Glutamatergic neuron (in vitro differentiated cells): ENCODE results near the gene MYD88. TPM values are rescaled to one million over a fixed set of nuclear protein-coding genes. Genes with fewer than 3 reads are reported as not detected.

Source experiments
- DNase-seq: peaks from one replicate; pipeline ENCODE4 v3.0.0; 2022
- H3K27ac Mint-ChIP-seq: one replicate; pipeline ENCODE4 v1.8.0; 2020; ENCODE audit warnings: mild to moderate bottlenecking, mixed read lengths, inconsistent platforms; ENCODE audit not compliant: unreplicated experiment
- H3K27me3 Mint-ChIP-seq: one replicate; pipeline ENCODE4 v1.8.0; 2020; ENCODE audit warnings: mild to moderate bottlenecking, moderate library complexity, mixed read lengths, inconsistent platforms; ENCODE audit not compliant: unreplicated experiment
- H3K36me3 Mint-ChIP-seq: one replicate; pipeline ENCODE4 v1.8.0; 2020; ENCODE audit warnings: mild to moderate bottlenecking, mixed read lengths, inconsistent platforms; ENCODE audit not compliant: unreplicated experiment
- H3K4me1 Mint-ChIP-seq: one replicate; pipeline ENCODE4 v1.8.0; 2020; ENCODE audit warnings: mild to moderate bottlenecking, low read depth, mixed read lengths, inconsistent platforms; ENCODE audit not compliant: unreplicated experiment
- H3K4me3 Mint-ChIP-seq: one replicate; pipeline ENCODE4 v1.8.0; 2020; ENCODE audit warnings: mild to moderate bottlenecking, mixed read lengths, inconsistent platforms; ENCODE audit not compliant: unreplicated experiment
- H3K9me3 Mint-ChIP-seq: one replicate; pipeline ENCODE4 v1.8.0; 2020; ENCODE audit warnings: mild to moderate bottlenecking, moderate library complexity, mixed read lengths, inconsistent platforms; ENCODE audit not compliant: unreplicated experiment
- CTCF ChIP-seq: fragments of 200-600 bp; sonication (generic); IDR thresholded peaks from one replicate; pipeline ENCODE4 v1.5.0; 2021; ENCODE audit not compliant: partially characterized antibody, unreplicated experiment
- total RNA-seq: library from RNA; stranded (reverse); fragmentation: NEBNext Ultra II Directional; extraction: Animal tissue kit (Norgen Biotek cat#: 25700); gene quantifications from one replicate; pipeline ENCODE4 v1.2.1, GENCODE V29; 2021; ENCODE audit not compliant: unreplicated experiment

Gene MYD88
- total RNA-seq, 1 donor from 2014 or later: 58.0 TPM

- H3K27ac Mint-ChIP-seq: no peak overlapping the region
- H3K36me3 Mint-ChIP-seq: peaks cover 4% of the 10 kb centered on the region
- no peak for TF ChIP-seq CTCF
- no peak for DNase-seq
- H3K4me1 Mint-ChIP-seq: peaks cover 5% of the 10 kb centered on the region
- no peak overlapping the region for H3K4me3 Mint-ChIP-seq
- H3K9me3 Mint-ChIP-seq: peaks cover 7% of the 10 kb centered on the region
- H3K27me3 Mint-ChIP-seq: no peaks in the 10 kb centered on the region
Observed at GRCh38 chr3:38100498-38100897, 38.0 kb upstream of the MYD88 start.

- Mint-ChIP-seq H3K9me3 (peaks cover 9% of the 10 kb centered on the region), H3K4me1 (peaks cover 5% of the 10 kb centered on the region), H3K27ac (no peak overlapping the region), H3K36me3 (peaks cover 8% of the 10 kb centered on the region), H3K4me3 (no peak overlapping the region), H3K27me3 (no peaks in the 10 kb centered on the region)
- TF ChIP-seq CTCF: no peak
- DNase-seq: no peak
Observed at GRCh38 chr3:38101811-38102443, 36.5 kb upstream of the MYD88 start.

- Mint-ChIP-seq H3K4me3 (no peak overlapping the region), H3K4me1 (peaks cover 5% of the 10 kb centered on the region), H3K27ac (no peak overlapping the region), H3K27me3 (no peaks in the 10 kb centered on the region), H3K36me3 (peaks cover 8% of the 10 kb centered on the region), H3K9me3 (peaks cover 10% of the 10 kb centered on the region)
- no peak for TF ChIP-seq CTCF
- no peak for DNase-seq
Observed at GRCh38 chr3:38102444-38102814, 36.0 kb upstream of the MYD88 start.

- H3K9me3 Mint-ChIP-seq: peaks cover 7% of the 10 kb centered on the region
- no peak overlapping the region for H3K27ac Mint-ChIP-seq
- no peak for DNase-seq
- H3K4me3 Mint-ChIP-seq: no peak overlapping the region
- TF ChIP-seq CTCF: no peak
- H3K36me3 Mint-ChIP-seq: peaks cover 8% of the 10 kb centered on the region
- H3K4me1 Mint-ChIP-seq: no peaks in the 10 kb centered on the region
- no peaks in the 10 kb centered on the region for H3K27me3 Mint-ChIP-seq
Observed at GRCh38 chr3:38105525-38105924, 32.9 kb upstream of the MYD88 start.

- Mint-ChIP-seq H3K27me3 (peaks cover 2% of the 10 kb centered on the region), H3K36me3 (peaks cover 8% of the 10 kb centered on the region), H3K4me3 (no peak overlapping the region), H3K4me1 (no peaks in the 10 kb centered on the region), H3K9me3 (peaks cover 7% of the 10 kb centered on the region), H3K27ac (no peak overlapping the region)
- no peak for DNase-seq
- no peak for TF ChIP-seq CTCF
Observed at GRCh38 chr3:38107911-38108648, 30.4 kb upstream of the MYD88 start.
